Activated CD4-positive, alpha-beta memory T cell treated with anti-CD3 and anti-CD28 coated beads for 36 hours (primary cell): ENCODE data around the gene LRP2. TPM values are rescaled to one million over a fixed set of nuclear protein-coding genes. Genes with fewer than 3 reads are reported as not detected.

ENCODE experiments used
- CTCF ChIA-PET: fragments of 350-600 bp; sonication (Branson Sonifier 250); formaldehyde crosslinking; loops from one replicate; lab custom pipeline; 2021; ENCODE audit warnings: antibody characterized with exemption, inconsistent platforms; lab: Charles Lee
- POLR2A ChIA-PET: fragments of 350-600 bp; sonication (Branson Sonifier 250); formaldehyde crosslinking; loops from one replicate; lab custom pipeline; 2021; ENCODE audit warnings: antibody characterized with exemption; lab: Charles Lee
- DNase-seq: peaks from one replicate; pipeline ENCODE4 v3.0.0-alpha.2; 2020
- H3K27ac Mint-ChIP-seq: one replicate; pipeline ENCODE4 v1.8.0; 2021; ENCODE audit warnings: mixed read lengths
- H3K27me3 Mint-ChIP-seq: one replicate; pipeline ENCODE4 v1.8.0; 2021; ENCODE audit warnings: mixed read lengths
- H3K36me3 Mint-ChIP-seq: one replicate; pipeline ENCODE4 v1.8.0; 2021; ENCODE audit warnings: mixed read lengths
- H3K4me1 Mint-ChIP-seq: one replicate; pipeline ENCODE4 v1.8.0; 2021; ENCODE audit warnings: low read depth, mixed read lengths
- H3K4me3 Mint-ChIP-seq: one replicate; pipeline ENCODE4 v1.8.0; 2021; ENCODE audit warnings: mild to moderate bottlenecking, mixed read lengths
- H3K9me3 Mint-ChIP-seq: one replicate; pipeline ENCODE4 v1.8.0; 2021; ENCODE audit warnings: mixed read lengths
- intact Hi-C: fragments of 100-400 bp; cut with micrococcal nuclease; formaldehyde crosslinking; loops from one replicate; pipeline ENCODE4 v1.15.1; 2023
- total RNA-seq, 2 experiments: library from RNA; stranded (reverse); gene quantifications; one replicate each; pipeline ENCODE4 v1.2.3, GENCODE V29; 2021

The LRP2 gene
- total RNA-seq, 2 experiments from 2014 or later: 0.27 to 0.52 TPM

DNA sequence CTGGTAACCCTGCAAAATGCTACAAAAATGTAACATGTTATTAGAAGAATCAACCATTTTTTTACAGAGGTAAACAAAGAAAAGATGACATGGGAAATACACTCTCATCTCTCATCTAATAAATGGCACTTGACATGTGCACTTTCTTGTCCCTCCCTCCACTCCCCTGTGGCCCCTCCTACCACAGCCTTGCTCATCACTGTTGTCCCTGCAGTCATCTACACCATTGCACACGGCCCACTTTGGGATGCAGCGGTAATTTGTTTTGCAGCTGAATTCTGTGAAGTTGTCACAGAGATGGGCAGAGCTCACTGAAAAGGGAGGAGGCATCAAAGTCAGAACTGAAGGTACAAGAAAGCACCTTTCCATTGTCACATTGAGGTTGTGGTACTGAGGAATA, 189.4 kb downstream of the LRP2 start:
- CTCF ChIA-PET: no interaction called here

DNA sequence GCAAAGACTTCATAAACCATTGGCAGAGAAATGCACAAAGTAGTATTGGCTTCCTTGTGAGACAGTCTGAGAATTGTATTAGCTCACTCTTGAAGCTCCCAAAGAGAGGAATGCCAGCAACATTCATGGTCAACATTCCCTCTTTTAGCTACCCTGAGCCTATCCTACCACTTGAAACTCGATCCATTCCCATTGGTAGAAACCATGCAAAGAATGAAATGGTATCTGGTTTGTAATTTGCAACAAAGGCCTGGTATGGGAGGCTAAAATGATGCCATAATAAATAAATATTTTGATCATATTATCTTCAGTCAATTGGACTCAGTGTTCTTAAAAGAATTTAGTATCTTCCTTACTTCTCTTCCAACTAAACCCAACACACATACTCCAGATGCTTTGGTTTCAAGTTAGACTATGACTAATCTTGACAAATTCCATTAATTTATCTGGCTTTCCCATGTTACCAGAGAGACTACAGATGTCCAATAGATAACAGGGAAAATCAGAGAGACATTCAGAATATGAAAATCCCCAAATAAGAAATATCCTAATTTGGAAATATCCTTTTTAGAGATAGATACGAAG, 190.1 kb downstream of the LRP2 start:
- ChIA-PET POLR2A (no interaction called here), CTCF (no interaction called here)
- Mint-ChIP-seq H3K9me3 (no peaks in the 10 kb centered on the region), H3K27ac (no peak overlapping the region), H3K4me1 (no peaks in the 10 kb centered on the region), H3K4me3 (no peak overlapping the region), H3K36me3 (no peaks in the 10 kb centered on the region), H3K27me3 (peaks cover 18% of the 10 kb centered on the region)
- intact Hi-C loops: no loop called here
- DNase-seq: no peak

More for the DNA sequence above, 189.4 kb downstream of the LRP2 start:
- no peak for DNase-seq
- peaks cover 24% of the 10 kb centered on the region for H3K27me3 Mint-ChIP-seq
- H3K4me3 Mint-ChIP-seq: no peak overlapping the region
- no peak overlapping the region for H3K27ac Mint-ChIP-seq
- no peaks in the 10 kb centered on the region for H3K9me3 Mint-ChIP-seq
- intact Hi-C loops: no loop called here
- POLR2A ChIA-PET: no interaction called here
- H3K4me1 Mint-ChIP-seq: no peaks in the 10 kb centered on the region
- no peaks in the 10 kb centered on the region for H3K36me3 Mint-ChIP-seq

DNA sequence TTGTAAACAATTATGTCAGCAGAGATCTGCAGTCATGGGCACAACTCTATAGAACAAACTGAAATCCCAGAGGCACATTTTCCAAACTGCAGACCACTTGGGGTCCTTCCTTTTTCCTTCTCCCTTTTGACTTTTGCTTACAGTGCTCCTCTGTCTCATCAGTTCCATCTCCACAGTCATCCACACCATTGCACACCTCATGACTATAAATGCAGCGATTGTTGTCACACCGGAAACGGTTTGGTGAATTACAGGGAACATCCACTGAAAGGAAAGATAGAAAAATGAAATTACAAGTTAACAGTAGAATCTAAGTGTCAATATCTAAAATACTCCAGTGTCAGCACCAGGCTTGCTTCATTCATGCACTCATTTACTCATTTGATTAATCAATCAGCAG, 196.5 kb downstream of the LRP2 start:
- H3K36me3 Mint-ChIP-seq: no peaks in the 10 kb centered on the region
- POLR2A ChIA-PET: no interaction called here

GRCh38 chr2:169164311-169164710, 198.0 kb downstream of the LRP2 start:
- Mint-ChIP-seq H3K27ac (no peak overlapping the region), H3K9me3 (no peaks in the 10 kb centered on the region), H3K4me1 (no peaks in the 10 kb centered on the region), H3K4me3 (no peak overlapping the region), H3K27me3 (peaks cover 10% of the 10 kb centered on the region), H3K36me3 (no peaks in the 10 kb centered on the region)
- no peak for DNase-seq
- ChIA-PET CTCF (no interaction called here), POLR2A (no interaction called here)
- intact Hi-C loops: no loop called here

More for the DNA sequence above, 196.5 kb downstream of the LRP2 start:
- Mint-ChIP-seq H3K9me3 (no peaks in the 10 kb centered on the region), H3K4me3 (no peak overlapping the region), H3K27ac (no peak overlapping the region), H3K27me3 (peaks cover 13% of the 10 kb centered on the region), H3K4me1 (no peaks in the 10 kb centered on the region)
- intact Hi-C loops: no loop called here
- CTCF ChIA-PET: no interaction called here
- DNase-seq: no peak

- ChIA-PET POLR2A (no interaction called here), CTCF (no interaction called here)
- Mint-ChIP-seq H3K9me3 (no peaks in the 10 kb centered on the region), H3K4me3 (no peak overlapping the region), H3K27me3 (peaks cover 8% of the 10 kb centered on the region), H3K36me3 (no peaks in the 10 kb centered on the region), H3K4me1 (no peaks in the 10 kb centered on the region), H3K27ac (no peak overlapping the region)
- no peak for DNase-seq
- intact Hi-C loops: no loop called here
Observed at GRCh38 chr2:169162613-169163012, 199.7 kb downstream of the LRP2 start.

DNA sequence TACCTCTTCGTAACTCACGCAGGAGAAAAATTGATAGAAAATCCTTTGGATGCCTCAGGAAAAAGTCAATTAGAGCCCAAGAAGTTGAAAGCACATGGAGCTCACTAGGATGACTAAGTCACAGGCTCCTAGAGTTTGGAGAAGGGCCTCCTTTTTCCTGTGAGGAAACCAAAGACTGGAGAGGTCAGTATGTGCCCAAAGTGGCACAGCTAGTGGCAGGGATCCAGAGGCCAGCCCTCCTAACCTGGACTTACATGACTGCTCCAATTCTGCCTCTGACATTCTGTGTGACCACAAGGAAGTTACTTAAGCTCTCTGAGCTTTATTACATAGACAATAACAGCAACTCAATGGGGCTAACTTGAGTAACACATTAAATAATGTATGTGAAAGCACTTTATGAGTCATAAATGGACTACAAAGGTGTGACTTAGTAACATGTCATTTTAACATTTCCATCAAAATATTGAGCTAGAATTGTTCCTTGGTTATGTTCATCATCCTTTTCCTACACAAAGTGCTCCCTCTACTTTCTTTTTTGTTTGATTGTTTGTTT, 201.3 kb downstream of the LRP2 start:
- intact Hi-C loops: no loop called here
- POLR2A ChIA-PET: no interaction called here
- Mint-ChIP-seq H3K4me3 (no peak overlapping the region), H3K27me3 (peaks cover 10% of the 10 kb centered on the region), H3K9me3 (no peaks in the 10 kb centered on the region), H3K36me3 (no peaks in the 10 kb centered on the region), H3K4me1 (no peaks in the 10 kb centered on the region), H3K27ac (no peak overlapping the region)
- DNase-seq: no peak
- CTCF ChIA-PET: interaction anchor here (0.6 to 0.7 kb wide), 2 partner anchors 29 to 200 kb away, joined by 3 to 4 read pairs; no protein-coding TSS in a partner anchor

GRCh38 chr2:169159686-169160085, 202.6 kb downstream of the LRP2 start:
- POLR2A ChIA-PET: no interaction called here
- intact Hi-C loops: no loop called here
- H3K9me3 Mint-ChIP-seq: peaks cover under 1% of the 10 kb centered on the region
- H3K36me3 Mint-ChIP-seq: no peaks in the 10 kb centered on the region
- CTCF ChIA-PET: interaction anchor here (0.8 kb wide), 1 partner anchor 50 kb away, joined by 3 read pairs; no protein-coding TSS in a partner anchor
- no peak overlapping the region for H3K27ac Mint-ChIP-seq
- no peak overlapping the region for H3K4me3 Mint-ChIP-seq
- no peak for DNase-seq
- no peaks in the 10 kb centered on the region for H3K4me1 Mint-ChIP-seq
- H3K27me3 Mint-ChIP-seq: peaks cover 5% of the 10 kb centered on the region

DNA sequence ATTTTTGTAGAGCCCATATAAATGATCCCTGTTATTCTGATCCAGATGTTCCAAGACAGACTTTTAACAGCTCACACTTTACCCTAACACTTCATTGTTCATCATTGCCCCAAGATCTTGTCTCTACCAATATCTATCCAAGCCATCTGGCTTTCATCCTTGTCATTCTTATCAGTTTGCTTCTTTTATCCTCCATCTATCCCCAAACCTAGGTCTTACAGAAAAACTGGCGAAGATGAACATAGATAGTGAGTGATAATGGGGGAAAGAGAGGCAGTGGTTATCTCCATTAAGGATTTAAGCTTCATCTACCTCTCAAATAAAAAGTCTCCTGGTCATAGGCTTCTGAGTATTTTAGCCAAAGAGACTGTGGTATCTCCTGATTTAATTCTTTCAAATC, 203.5 kb downstream of the LRP2 start:
- no peak overlapping the region for H3K27ac Mint-ChIP-seq
- no peak for DNase-seq
- no peak overlapping the region for H3K4me3 Mint-ChIP-seq
- H3K36me3 Mint-ChIP-seq: no peaks in the 10 kb centered on the region
- intact Hi-C loops: no loop called here
- peaks cover 6% of the 10 kb centered on the region for H3K9me3 Mint-ChIP-seq
- no peaks in the 10 kb centered on the region for H3K4me1 Mint-ChIP-seq
- ChIA-PET POLR2A (no interaction called here), CTCF (interaction anchor here (0.8 kb wide), 1 partner anchor 50 kb away, joined by 3 read pairs; no protein-coding TSS in a partner anchor)
- peaks cover 3% of the 10 kb centered on the region for H3K27me3 Mint-ChIP-seq

DNA sequence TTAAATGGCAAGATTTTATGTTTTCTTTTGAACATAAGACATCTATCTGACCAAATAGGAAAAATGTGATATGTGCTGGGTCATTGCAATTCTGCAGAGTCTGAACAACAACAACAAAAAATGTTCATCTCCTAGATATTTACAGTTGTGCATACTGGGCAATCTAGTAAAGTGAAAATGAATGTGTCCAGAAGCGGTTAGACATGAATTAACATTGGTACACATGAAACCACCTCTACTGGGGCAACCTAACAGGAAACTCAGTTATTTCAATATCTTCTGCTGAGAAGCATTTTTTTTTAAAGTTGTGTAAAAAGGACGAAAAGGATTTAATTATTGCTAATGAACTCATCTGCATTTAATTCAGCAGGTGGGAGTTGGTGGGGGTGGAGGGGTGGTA, 216.1 kb downstream of the LRP2 start:
- H3K4me1 Mint-ChIP-seq: no peaks in the 10 kb centered on the region
- ChIA-PET POLR2A (no interaction called here), CTCF (interaction anchor here (0.7 to 1.1 kb wide), 2 partner anchors 15 to 36 kb away, joined by 3 to 4 read pairs; no protein-coding TSS in a partner anchor)
- no peak overlapping the region for H3K4me3 Mint-ChIP-seq
- H3K27ac Mint-ChIP-seq: no peak overlapping the region
- no peak for DNase-seq
- peaks cover 1% of the 10 kb centered on the region for H3K27me3 Mint-ChIP-seq
- no peaks in the 10 kb centered on the region for H3K36me3 Mint-ChIP-seq
- intact Hi-C loops: loop anchor here (10.0 kb wide), 1 partner anchor 249 kb away; no protein-coding TSS in a partner anchor
- no peaks in the 10 kb centered on the region for H3K9me3 Mint-ChIP-seq

DNA sequence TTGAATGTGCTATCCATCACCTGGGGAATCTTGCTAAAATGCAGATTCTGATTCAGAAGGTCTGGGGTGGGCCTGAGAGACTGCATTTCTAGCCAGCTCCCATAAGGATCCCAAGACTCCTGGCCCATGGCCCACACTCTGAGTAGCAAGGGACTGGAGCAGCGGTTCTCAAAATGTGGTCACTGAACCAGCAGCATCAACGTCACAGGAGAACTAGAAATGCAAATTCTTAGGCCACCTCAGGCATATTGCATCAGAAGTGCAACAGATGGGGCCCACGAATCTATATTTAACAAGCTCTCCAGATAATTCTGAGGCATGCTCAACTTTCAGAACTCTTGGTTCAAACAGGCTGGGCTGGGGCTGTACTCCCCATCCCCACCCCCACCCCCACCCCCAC, 218.3 kb downstream of the LRP2 start:
- H3K4me1 Mint-ChIP-seq: no peaks in the 10 kb centered on the region
- no peak overlapping the region for H3K4me3 Mint-ChIP-seq
- POLR2A ChIA-PET: no interaction called here
- no peaks in the 10 kb centered on the region for H3K27me3 Mint-ChIP-seq
- H3K36me3 Mint-ChIP-seq: no peaks in the 10 kb centered on the region
- H3K9me3 Mint-ChIP-seq: no peaks in the 10 kb centered on the region
- H3K27ac Mint-ChIP-seq: no peak overlapping the region
- CTCF ChIA-PET: interaction anchor here (0.6 to 7.5 kb wide), 6 partner anchors 10 to 601 kb away, joined by 3 to 161 read pairs (median 36); no protein-coding TSS in a partner anchor
- intact Hi-C loops: loop anchor here (10.0 kb wide), 1 partner anchor 251 kb away; no protein-coding TSS in a partner anchor
- DNase-seq: no peak

- intact Hi-C loops: loop anchor here (1.0 to 10.0 kb wide), 3 partner anchors 32 to 253 kb away; no protein-coding TSS in a partner anchor
- POLR2A ChIA-PET: no interaction called here
- H3K27me3 Mint-ChIP-seq: no peaks in the 10 kb centered on the region
Observed at GRCh38 chr2:169141713-169142352, 220.5 kb downstream of the LRP2 start.

More at GRCh38 chr2:169141713-169142352, 220.5 kb downstream of the LRP2 start:
- DNase-seq: peak; percentile 70
- H3K4me3 Mint-ChIP-seq: no peak overlapping the region
- no peaks in the 10 kb centered on the region for H3K9me3 Mint-ChIP-seq
- no peak overlapping the region for H3K27ac Mint-ChIP-seq
- CTCF ChIA-PET: interaction anchor here (0.6 to 7.5 kb wide), 26 partner anchors 8 to 257 kb away, joined by 3 to 161 read pairs (median 4); no protein-coding TSS in a partner anchor
- H3K36me3 Mint-ChIP-seq: no peaks in the 10 kb centered on the region
- no peaks in the 10 kb centered on the region for H3K4me1 Mint-ChIP-seq
